ENCODE data around the gene AXIN1.
A peak's percentile ranks its signal among the peaks of the same experiment; 100 is the strongest.

The AXIN1 gene

DNA sequence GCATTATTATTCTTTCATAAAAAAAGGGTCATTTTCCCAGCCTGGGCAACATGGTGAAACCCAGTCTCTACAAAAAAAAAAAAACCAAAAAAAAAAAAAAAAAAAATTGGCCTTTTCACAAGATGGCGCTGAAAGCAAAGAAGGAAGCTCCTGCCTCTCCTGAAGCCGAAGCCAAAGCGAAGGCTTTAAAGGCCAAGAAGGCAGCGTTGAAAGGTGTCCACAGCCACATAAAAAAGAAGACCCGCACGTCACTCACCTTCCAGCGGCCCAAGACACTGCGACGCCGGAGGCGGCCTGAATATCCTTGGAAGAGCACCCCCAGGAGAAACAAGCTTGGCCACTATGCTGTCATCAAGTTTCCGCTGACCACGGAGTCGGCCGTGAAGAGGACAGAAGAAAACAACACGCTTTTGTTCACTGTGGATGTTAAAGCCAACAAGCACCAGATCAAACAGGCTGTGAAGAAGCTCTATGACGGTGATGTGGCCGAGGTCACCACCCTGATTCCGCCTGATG, 34.2 kb upstream of the AXIN1 start:
- TF ChIP-seq RAD21 (IDR thresholded peaks at IDR 0.05; ENCODE audit: low read depth) (peak; percentile 12; the same call in 1 of the 2 replicates), NFIC (IDR thresholded peaks at IDR 0.05) (no peak)

GRCh38 chr16:383326-384051, 31.0 kb upstream of the AXIN1 start:
- no peak for TF ChIP-seq ZBTB7A (IDR thresholded peaks at IDR 0.05; ENCODE audit: low read depth)
- peak; percentile 83 for TF ChIP-seq MAX (IDR thresholded peaks at IDR 0.05)
- no peak for TF ChIP-seq TAF1 (IDR thresholded peaks at IDR 0.05; ENCODE audit: low read depth)
- peak; percentile 35; the same call in 1 of the 2 replicates for TF ChIP-seq TCF12 (IDR thresholded peaks at IDR 0.05; ENCODE audit: low read depth)

DNA sequence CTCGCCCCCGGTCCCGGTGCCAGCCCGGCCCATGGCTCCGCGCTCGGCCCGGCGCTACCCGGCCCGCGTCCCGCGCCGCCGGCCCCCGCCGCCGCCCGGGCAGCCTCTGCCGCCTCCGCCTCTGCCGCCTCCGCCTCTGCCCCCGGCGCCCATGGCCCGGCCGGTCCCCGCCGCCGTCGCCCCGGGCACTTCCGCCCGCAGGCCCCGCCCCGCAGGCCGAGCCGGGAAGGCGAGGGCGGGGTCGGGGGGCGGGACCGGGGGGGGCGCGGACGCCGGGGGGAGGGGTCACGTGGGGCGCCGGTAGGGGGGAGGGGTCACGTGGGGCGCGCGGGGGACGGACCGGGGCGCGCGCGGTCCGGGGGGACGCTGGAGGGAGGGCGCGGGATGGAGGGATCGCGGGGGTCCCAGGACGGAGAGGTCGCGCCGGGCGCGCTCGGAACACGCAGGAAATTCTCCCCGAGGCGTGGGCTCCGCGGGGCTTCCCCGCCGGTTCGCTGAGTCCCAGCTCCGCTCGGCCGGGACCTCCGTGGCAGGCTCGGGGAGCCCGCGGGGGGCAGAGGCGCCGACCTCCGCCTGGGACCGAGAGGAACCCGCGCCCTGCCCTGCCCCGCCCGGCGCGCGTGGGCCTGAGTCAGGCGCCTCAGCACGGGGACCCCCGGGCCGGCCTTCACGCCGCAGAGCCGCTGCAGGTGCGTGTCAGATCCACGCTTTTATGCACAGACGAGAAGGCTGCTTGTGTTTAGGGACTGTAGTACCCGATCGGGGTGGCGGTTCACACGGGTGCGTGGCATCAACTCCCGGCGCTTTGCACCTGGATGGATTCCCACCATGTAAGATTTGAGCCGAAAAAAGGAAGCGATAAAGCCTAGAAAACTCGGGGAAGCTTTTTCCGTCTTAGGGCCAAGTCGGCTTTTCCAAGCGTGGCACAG, 29.5 kb upstream of the AXIN1 start, which contains the start of gene PGAP6:
PGAP6 (minus strand) TSS at position 190 of the 929 bp plus-strand sequence; CDS start at position 33, 157 bp downstream.
- TF ChIP-seq CREB1 (IDR thresholded peaks at IDR 0.05; ENCODE audit: low read depth) (no peak), YY1 (IDR thresholded peaks at IDR 0.05; ENCODE audit: low read depth) (0 out of 2 replicates have a peak, but pooled peaks have one; percentile 15), ZBTB7A (IDR thresholded peaks at IDR 0.05; ENCODE audit: low read depth) (peak; percentile 58; the same call in 1 of the 2 replicates), TEAD4 (IDR thresholded peaks at IDR 0.05) (no peak), TAF1 (IDR thresholded peaks at IDR 0.05; ENCODE audit: low read depth) (peak; percentile 37; the same call in 1 of the 2 replicates), EGR1 (IDR thresholded peaks at IDR 0.05) (peak; percentile 61; the same call in 1 of the 2 replicates), EP300 (IDR thresholded peaks at IDR 0.05; ENCODE audit: borderline replicate concordance) (no peak), TCF12 (IDR thresholded peaks at IDR 0.05; ENCODE audit: low read depth) (no peak), NFIC (IDR thresholded peaks at IDR 0.05) (no peak), FOXM1 (IDR thresholded peaks at IDR 0.05; ENCODE audit: borderline replicate concordance, low read depth) (no peak), CEBPB (IDR thresholded peaks at IDR 0.05) (no peak), MAX (IDR thresholded peaks at IDR 0.05) (no peak), RAD21 (IDR thresholded peaks at IDR 0.05; ENCODE audit: low read depth) (no peak)
- TF ChIP-seq, protein P1, sequence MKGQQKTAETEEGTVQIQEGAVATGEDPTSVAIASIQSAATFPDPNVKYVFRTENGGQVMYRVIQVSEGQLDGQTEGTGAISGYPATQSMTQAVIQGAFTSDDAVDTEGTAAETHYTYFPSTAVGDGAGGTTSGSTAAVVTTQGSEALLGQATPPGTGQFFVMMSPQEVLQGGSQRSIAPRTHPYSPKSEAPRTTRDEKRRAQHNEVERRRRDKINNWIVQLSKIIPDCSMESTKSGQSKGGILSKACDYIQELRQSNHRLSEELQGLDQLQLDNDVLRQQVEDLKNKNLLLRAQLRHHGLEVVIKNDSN (IDR thresholded peaks at IDR 0.05): peak; percentile 90
- TF ChIP-seq, protein P2, sequence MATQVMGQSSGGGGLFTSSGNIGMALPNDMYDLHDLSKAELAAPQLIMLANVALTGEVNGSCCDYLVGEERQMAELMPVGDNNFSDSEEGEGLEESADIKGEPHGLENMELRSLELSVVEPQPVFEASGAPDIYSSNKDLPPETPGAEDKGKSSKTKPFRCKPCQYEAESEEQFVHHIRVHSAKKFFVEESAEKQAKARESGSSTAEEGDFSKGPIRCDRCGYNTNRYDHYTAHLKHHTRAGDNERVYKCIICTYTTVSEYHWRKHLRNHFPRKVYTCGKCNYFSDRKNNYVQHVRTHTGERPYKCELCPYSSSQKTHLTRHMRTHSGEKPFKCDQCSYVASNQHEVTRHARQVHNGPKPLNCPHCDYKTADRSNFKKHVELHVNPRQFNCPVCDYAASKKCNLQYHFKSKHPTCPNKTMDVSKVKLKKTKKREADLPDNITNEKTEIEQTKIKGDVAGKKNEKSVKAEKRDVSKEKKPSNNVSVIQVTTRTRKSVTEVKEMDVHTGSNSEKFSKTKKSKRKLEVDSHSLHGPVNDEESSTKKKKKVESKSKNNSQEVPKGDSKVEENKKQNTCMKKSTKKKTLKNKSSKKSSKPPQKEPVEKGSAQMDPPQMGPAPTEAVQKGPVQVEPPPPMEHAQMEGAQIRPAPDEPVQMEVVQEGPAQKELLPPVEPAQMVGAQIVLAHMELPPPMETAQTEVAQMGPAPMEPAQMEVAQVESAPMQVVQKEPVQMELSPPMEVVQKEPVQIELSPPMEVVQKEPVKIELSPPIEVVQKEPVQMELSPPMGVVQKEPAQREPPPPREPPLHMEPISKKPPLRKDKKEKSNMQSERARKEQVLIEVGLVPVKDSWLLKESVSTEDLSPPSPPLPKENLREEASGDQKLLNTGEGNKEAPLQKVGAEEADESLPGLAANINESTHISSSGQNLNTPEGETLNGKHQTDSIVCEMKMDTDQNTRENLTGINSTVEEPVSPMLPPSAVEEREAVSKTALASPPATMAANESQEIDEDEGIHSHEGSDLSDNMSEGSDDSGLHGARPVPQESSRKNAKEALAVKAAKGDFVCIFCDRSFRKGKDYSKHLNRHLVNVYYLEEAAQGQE (IDR thresholded peaks at IDR 0.05; ENCODE audit: low read depth): no peak

DNA sequence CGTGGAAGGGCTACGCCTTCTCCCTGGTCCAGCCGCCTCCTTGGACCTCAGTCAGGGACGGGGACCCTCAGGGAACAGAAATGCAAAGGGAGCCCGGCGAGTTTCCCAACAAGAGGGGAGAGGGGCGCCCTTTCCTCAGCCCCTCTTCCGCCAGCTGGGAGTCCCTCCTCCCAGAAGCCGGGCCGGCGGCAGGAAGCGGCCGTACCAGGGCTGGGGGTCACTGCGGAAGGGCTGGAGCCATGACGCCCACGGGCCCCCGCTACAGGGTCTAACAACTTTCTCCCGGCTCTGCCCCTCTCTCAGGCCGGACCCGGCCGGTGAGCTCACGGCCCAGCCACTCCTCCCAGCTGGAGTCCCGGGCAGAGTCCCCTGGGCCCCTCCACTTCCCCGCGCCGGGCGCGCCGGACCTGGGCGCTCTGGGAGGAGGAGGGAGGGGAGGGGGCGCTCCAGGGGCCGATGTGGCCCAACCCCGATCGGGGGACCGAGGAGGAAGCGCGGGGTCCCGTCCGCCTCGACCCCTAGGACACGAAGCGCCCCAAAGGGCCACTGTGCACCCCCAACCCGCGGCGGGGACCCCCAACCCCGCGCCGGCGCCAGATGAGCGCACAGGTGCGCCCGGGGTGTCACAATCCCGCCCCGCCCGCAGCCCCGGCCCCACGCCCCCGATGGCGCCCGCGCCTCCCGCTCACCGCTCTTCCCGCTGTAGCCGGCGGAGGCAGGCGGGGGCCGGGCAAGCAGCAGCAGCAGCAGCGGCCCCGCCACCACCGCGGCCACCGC, 28.7 kb upstream of the AXIN1 start:
- TF ChIP-seq ZBTB7A (IDR thresholded peaks at IDR 0.05; ENCODE audit: low read depth): peak; percentile 95
- TF ChIP-seq EGR1 (IDR thresholded peaks at IDR 0.05): no peak

DNA sequence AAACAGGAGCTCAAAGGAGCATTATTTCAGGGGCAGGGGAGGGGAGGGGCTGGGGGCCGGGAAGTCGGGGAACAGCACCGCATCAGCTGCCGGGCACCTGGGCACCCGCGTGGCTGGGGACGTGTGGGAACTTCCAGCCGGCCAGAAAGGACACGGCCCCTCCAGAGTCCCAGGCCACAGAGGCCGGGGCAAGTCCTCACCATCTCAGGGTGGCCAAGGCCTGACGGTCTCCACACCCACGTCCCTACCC, 28.2 kb upstream of the AXIN1 start:
- TF ChIP-seq EGR1 (IDR thresholded peaks at IDR 0.05) (no peak), CREB1 (IDR thresholded peaks at IDR 0.05; ENCODE audit: low read depth) (no peak), ZBTB7A (IDR thresholded peaks at IDR 0.05; ENCODE audit: low read depth) (no peak), NFIC (IDR thresholded peaks at IDR 0.05) (no peak), EP300 (IDR thresholded peaks at IDR 0.05; ENCODE audit: borderline replicate concordance) (no peak), TCF12 (IDR thresholded peaks at IDR 0.05; ENCODE audit: low read depth) (no peak), FOXM1 (IDR thresholded peaks at IDR 0.05; ENCODE audit: borderline replicate concordance, low read depth) (no peak), YY1 (IDR thresholded peaks at IDR 0.05; ENCODE audit: low read depth) (no peak), TEAD4 (IDR thresholded peaks at IDR 0.05) (no peak)
- TF ChIP-seq, protein P2 (IDR thresholded peaks at IDR 0.05; ENCODE audit: low read depth): no peak

Measured in Ishikawa (cell line).